HepG2 (cell line): ENCODE measurements around the gene SPG7. TPM values are rescaled to one million over a fixed set of nuclear protein-coding genes. Genes with fewer than 3 reads are reported as not detected.
A peak's percentile ranks its signal among the peaks of the same experiment; 100 is the strongest.

Experiments
- HIVEP1 ChIP-seq: sonication (generic); formaldehyde crosslinking; IDR thresholded peaks from 2 replicates; pipeline ENCODE4 v1.4.0; 2020; ENCODE audit warnings: mild to moderate bottlenecking, missing genetic modification reagents
- ISL2 ChIP-seq: sonication (generic); formaldehyde crosslinking; IDR thresholded peaks from 2 replicates; pipeline ENCODE4 v1.5.0; 2020; ENCODE audit warnings: missing genetic modification reagents
- NFIB ChIP-seq: sonication (generic); formaldehyde crosslinking; IDR thresholded peaks from 2 replicates; pipeline ENCODE4 v1.9.0; 2021; ENCODE audit warnings: missing genetic modification reagents, mild to moderate bottlenecking, borderline replicate concordance
- RELA ChIP-seq: sonication (generic); formaldehyde crosslinking; IDR thresholded peaks from 2 replicates; pipeline ENCODE4 v1.4.0; 2020; ENCODE audit warnings: missing genetic modification reagents
- TFAP4 ChIP-seq: sonication (generic); IDR thresholded peaks from 2 replicates; pipeline ENCODE4 v1.6.1; 2016; ENCODE audit warnings: low read depth, borderline replicate concordance
- XRCC5 ChIP-seq: fragments of 200-400 bp; formaldehyde crosslinking; optimal IDR thresholded peaks from 2 replicates; pipeline ENCODE3; 2017; ENCODE audit warnings: mild to moderate bottlenecking, low read length
- ZNF275 ChIP-seq: sonication (generic); formaldehyde crosslinking; IDR thresholded peaks from 2 replicates; pipeline ENCODE4 v1.8.0; 2022; ENCODE audit warnings: missing genetic modification reagents, mild to moderate bottlenecking, inconsistent platforms, borderline replicate concordance
- ZNF292 ChIP-seq: sonication (generic); formaldehyde crosslinking; IDR thresholded peaks from 2 replicates; pipeline ENCODE4 v1.8.1; 2022; ENCODE audit warnings: mild to moderate bottlenecking, low read depth, missing genetic modification reagents, borderline replicate concordance
- ZNF350 ChIP-seq: sonication (generic); formaldehyde crosslinking; IDR thresholded peaks from 2 replicates; pipeline ENCODE4 v1.4.0; 2020; ENCODE audit warnings: mild to moderate bottlenecking, low read depth, missing genetic modification reagents, borderline replicate concordance
- ZNF747 ChIP-seq: sonication (generic); formaldehyde crosslinking; IDR thresholded peaks from 2 replicates; pipeline ENCODE4 v1.8.1; 2023; ENCODE audit warnings: missing genetic modification reagents, mild to moderate bottlenecking, borderline replicate concordance
- ZNF775 ChIP-seq: sonication (generic); formaldehyde crosslinking; IDR thresholded peaks from 2 replicates; pipeline ENCODE4 v1.4.0; 2020; ENCODE audit warnings: missing genetic modification reagents, mild to moderate bottlenecking, moderate library complexity, borderline replicate concordance
- ZNF839 ChIP-seq: sonication (generic); formaldehyde crosslinking; IDR thresholded peaks from 2 replicates; pipeline ENCODE4 v1.4.0; 2020; ENCODE audit warnings: missing genetic modification reagents, mild to moderate bottlenecking, borderline replicate concordance
- polyA plus RNA-seq, 8 experiments: library from polyadenylated mRNA; depleted of rRNA in 3 of 8; stranded (reverse) in 7 of 8; unstranded in 1 of 8; fragments of >200 nt; fragmentation: Illumina TruSeq in 4 of 8; extraction: Trizol in 4 of 8; gene quantifications; 2 replicates each; pipeline versions ENCODE4 v1.2.1 to v1.2.3, GENCODE V29; 2011 to 2016; ENCODE audit warnings: low read depth in 4 of 8, missing spikeins in 1 of 8, mixed read lengths in 1 of 8; ENCODE audit not compliant: insufficient read depth in 1 of 8
- total RNA-seq, 5 experiments: library from RNA; depleted of rRNA; stranded (reverse); fragments of >200 nt; fragmentation: Illumina TruSeq; extraction: Trizol; gene quantifications; 2 replicates each; pipeline ENCODE4 v1.2.3, GENCODE V29; 2016; ENCODE audit warnings: low read depth in 1 of 5
- TF ChIP-seq, protein P1 (sequence below): sonication (generic); formaldehyde crosslinking; IDR thresholded peaks from 2 replicates; pipeline ENCODE4 v1.8.1; 2023; ENCODE audit warnings: missing genetic modification reagents, inconsistent platforms, borderline replicate concordance
- TF ChIP-seq, protein P2 (sequence below), 2 experiments: sonication (generic) in 1 of 2; formaldehyde crosslinking in 1 of 2; IDR thresholded peaks; 2 replicates each; pipeline versions ENCODE4 v1.4.0 to v1.6.1; 2016 to 2020; ENCODE audit warnings: borderline replicate concordance in 1 of 2, low read depth in 1 of 2, mild to moderate bottlenecking in 1 of 2, missing genetic modification reagents in 1 of 2
- TF ChIP-seq, protein P3 (sequence below): sonication (generic); formaldehyde crosslinking; IDR thresholded peaks from 2 replicates; pipeline ENCODE4 v1.5.1; 2020; ENCODE audit warnings: mild to moderate bottlenecking, missing genetic modification reagents, moderate library complexity

SPG7 gene
- total and polyA plus RNA-seq, 2 of the 13 experiments (the other 11 are each of a cell fraction or from before 2014, with no cell fraction given), result 66.0 to 136 TPM

DNA sequence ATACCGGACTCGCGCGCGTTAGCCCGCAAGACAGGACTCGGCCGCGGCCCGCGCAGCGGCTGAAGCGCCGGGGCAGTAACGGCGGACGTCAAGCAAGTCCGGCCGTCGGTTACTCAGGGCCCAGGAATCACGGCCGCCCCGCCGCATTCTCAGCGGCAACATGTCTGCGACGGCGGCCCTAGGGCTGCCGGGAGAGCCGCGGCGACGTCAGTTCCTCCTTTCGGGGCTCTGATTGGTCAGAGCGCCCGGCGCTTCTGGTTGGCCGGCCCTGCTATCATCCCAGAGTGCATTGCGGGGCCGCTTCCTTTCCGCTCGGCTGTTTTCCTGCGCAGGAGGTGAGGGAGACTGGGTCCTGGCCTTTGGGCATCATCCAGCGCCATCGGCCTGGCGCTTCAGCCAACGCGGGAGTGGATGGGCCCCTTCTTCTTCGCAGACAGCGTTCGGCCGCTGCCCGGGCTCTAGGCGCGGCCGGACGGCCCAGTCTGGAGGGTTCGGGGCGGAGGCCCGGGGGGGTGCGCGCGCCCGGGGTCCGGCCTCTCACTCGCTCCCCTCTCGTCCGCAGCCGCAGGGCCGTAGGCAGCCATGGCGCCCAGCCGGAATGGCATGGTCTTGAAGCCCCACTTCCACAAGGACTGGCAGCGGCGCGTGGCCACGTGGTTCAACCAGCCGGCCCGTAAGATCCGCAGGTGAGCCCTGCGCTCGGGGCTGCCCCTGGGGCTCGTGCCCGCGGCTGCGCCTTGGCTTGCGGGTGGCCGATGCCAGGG lies 52.4 kb downstream of the SPG7 start, which contains the start of gene RPL13 (continued):
- TF ChIP-seq, protein P1, sequence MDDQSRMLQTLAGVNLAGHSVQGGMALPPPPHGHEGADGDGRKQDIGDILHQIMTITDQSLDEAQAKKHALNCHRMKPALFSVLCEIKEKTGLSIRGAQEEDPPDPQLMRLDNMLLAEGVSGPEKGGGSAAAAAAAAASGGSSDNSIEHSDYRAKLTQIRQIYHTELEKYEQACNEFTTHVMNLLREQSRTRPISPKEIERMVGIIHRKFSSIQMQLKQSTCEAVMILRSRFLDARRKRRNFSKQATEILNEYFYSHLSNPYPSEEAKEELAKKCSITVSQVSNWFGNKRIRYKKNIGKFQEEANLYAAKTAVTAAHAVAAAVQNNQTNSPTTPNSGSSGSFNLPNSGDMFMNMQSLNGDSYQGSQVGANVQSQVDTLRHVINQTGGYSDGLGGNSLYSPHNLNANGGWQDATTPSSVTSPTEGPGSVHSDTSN (CRISPR knock-in tag), result no peak; the same call in 1 of the 2 replicates
- peak; percentile 53 for TF ChIP-seq ZNF775 (CRISPR knock-in tag)
- TF ChIP-seq ZNF350, result peak; percentile 95
- peak; percentile 98 for TF ChIP-seq ZNF275 (CRISPR knock-in tag)
- TF ChIP-seq XRCC5, result peak; percentile 46
- TF ChIP-seq ZNF839, result peak; percentile 40
- TF ChIP-seq HIVEP1 (CRISPR knock-in tag), result peak; percentile 93
- peak; percentile 57 for TF ChIP-seq TFAP4
- peak; percentile 31 for TF ChIP-seq ZNF747 (CRISPR knock-in tag)
- TF ChIP-seq, protein P2, sequence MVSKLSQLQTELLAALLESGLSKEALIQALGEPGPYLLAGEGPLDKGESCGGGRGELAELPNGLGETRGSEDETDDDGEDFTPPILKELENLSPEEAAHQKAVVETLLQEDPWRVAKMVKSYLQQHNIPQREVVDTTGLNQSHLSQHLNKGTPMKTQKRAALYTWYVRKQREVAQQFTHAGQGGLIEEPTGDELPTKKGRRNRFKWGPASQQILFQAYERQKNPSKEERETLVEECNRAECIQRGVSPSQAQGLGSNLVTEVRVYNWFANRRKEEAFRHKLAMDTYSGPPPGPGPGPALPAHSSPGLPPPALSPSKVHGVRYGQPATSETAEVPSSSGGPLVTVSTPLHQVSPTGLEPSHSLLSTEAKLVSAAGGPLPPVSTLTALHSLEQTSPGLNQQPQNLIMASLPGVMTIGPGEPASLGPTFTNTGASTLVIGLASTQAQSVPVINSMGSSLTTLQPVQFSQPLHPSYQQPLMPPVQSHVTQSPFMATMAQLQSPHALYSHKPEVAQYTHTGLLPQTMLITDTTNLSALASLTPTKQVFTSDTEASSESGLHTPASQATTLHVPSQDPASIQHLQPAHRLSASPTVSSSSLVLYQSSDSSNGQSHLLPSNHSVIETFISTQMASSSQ (IDR thresholded peaks at IDR 0.05; ENCODE audit: low read depth), result no peak
- TF ChIP-seq, protein P2 (CRISPR knock-in tag; IDR thresholded peaks at IDR 0.05; ENCODE audit: borderline replicate concordance), result no peak; the same call in 1 of the 2 replicates
- peak; percentile 55; the same call in 1 of the 2 replicates for TF ChIP-seq RELA (CRISPR knock-in tag)
- no peak for TF ChIP-seq ZNF292
- peak; percentile 70; the same call in 1 of the 2 replicates for TF ChIP-seq NFIB (CRISPR knock-in tag)
- peak; percentile 47; the same call in 1 of the 2 replicates for TF ChIP-seq ISL2 (CRISPR knock-in tag)
- TF ChIP-seq, protein P3, sequence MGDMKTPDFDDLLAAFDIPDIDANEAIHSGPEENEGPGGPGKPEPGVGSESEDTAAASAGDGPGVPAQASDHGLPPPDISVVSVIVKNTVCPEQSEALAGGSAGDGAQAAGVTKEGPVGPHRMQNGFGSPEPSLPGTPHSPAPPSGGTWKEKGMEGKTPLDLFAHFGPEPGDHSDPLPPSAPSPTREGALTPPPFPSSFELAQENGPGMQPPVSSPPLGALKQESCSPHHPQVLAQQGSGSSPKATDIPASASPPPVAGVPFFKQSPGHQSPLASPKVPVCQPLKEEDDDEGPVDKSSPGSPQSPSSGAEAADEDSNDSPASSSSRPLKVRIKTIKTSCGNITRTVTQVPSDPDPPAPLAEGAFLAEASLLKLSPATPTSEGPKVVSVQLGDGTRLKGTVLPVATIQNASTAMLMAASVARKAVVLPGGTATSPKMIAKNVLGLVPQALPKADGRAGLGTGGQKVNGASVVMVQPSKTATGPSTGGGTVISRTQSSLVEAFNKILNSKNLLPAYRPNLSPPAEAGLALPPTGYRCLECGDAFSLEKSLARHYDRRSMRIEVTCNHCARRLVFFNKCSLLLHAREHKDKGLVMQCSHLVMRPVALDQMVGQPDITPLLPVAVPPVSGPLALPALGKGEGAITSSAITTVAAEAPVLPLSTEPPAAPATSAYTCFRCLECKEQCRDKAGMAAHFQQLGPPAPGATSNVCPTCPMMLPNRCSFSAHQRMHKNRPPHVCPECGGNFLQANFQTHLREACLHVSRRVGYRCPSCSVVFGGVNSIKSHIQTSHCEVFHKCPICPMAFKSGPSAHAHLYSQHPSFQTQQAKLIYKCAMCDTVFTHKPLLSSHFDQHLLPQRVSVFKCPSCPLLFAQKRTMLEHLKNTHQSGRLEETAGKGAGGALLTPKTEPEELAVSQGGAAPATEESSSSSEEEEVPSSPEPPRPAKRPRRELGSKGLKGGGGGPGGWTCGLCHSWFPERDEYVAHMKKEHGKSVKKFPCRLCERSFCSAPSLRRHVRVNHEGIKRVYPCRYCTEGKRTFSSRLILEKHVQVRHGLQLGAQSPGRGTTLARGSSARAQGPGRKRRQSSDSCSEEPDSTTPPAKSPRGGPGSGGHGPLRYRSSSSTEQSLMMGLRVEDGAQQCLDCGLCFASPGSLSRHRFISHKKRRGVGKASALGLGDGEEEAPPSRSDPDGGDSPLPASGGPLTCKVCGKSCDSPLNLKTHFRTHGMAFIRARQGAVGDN (CRISPR knock-in tag), result peak; percentile 98
